ENCODE results near the gene LIN7B.

DNA sequence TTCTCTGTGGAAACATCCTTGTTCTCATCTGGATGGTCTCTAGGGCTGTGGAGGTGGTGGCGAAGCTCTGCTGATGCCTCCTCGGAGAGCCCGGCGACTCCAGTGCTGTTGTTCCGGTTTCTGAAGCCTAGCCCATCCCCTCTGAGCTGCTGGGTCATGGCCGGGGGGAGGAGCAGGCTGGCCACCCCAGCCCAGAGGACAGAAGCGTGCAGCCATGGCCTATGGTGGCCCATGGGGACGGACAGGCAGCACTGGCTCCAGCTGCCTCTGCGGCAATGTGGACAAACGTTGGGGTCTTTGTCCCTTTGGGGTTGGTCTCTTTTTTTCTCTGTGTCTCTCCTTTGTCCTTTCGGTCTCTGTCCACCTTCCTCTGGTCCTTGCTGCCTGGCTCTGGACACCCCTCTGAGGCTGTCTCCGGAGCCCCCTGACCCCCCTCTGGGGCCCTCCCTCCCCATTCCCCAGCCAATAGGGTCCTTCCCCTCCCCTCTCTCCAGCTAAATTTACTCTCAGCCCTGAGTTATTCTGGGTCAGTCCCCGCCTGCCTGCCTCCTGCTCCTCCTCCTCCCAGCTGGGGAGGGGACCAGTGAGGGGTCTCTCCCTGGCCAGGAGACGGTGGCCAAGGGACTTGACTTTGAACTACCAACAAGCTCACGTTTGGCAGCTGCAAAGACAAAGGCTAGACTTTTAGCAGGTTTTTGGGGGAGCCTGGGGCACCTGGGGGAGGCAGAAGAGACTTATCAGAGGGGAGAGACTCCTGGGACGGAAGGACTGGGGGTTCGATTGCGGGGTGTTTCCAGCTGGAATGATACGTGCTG, 41.0 kb downstream of the LIN7B start, which contains the start of gene HRC:
- TF ChIP-seq, protein P1, sequence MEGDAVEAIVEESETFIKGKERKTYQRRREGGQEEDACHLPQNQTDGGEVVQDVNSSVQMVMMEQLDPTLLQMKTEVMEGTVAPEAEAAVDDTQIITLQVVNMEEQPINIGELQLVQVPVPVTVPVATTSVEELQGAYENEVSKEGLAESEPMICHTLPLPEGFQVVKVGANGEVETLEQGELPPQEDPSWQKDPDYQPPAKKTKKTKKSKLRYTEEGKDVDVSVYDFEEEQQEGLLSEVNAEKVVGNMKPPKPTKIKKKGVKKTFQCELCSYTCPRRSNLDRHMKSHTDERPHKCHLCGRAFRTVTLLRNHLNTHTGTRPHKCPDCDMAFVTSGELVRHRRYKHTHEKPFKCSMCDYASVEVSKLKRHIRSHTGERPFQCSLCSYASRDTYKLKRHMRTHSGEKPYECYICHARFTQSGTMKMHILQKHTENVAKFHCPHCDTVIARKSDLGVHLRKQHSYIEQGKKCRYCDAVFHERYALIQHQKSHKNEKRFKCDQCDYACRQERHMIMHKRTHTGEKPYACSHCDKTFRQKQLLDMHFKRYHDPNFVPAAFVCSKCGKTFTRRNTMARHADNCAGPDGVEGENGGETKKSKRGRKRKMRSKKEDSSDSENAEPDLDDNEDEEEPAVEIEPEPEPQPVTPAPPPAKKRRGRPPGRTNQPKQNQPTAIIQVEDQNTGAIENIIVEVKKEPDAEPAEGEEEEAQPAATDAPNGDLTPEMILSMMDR (tag by site-specific recombination; IDR thresholded peaks at IDR 0.05) = no peak
- TF ChIP-seq BCL11A (tag by site-specific recombination; IDR thresholded peaks at IDR 0.05; ENCODE audit: low read depth) (no peak), ZNF37A (tag by site-specific recombination; IDR thresholded peaks at IDR 0.05) (no peak), ZNF549 (tag by site-specific recombination; IDR thresholded peaks at IDR 0.05) (no peak), MYNN (tag by site-specific recombination; IDR thresholded peaks at IDR 0.05; ENCODE audit: borderline replicate concordance) (no peak), ZNF416 (tag by site-specific recombination; IDR thresholded peaks at IDR 0.05) (no peak), ZNF558 (tag by site-specific recombination; IDR thresholded peaks at IDR 0.05) (no peak), ZBTB1 (tag by site-specific recombination; IDR thresholded peaks at IDR 0.05) (no peak), SP2 (tag by site-specific recombination; IDR thresholded peaks at IDR 0.05) (no peak), ZBTB17 (tag by site-specific recombination; IDR thresholded peaks at IDR 0.05) (no peak), ZNF274 (IDR thresholded peaks at IDR 0.05; ENCODE audit: low read length) (no peak), ZNF274 (tag by site-specific recombination; IDR thresholded peaks at IDR 0.05; ENCODE audit: borderline replicate concordance) (no peak)
- TF ChIP-seq, protein P2, sequence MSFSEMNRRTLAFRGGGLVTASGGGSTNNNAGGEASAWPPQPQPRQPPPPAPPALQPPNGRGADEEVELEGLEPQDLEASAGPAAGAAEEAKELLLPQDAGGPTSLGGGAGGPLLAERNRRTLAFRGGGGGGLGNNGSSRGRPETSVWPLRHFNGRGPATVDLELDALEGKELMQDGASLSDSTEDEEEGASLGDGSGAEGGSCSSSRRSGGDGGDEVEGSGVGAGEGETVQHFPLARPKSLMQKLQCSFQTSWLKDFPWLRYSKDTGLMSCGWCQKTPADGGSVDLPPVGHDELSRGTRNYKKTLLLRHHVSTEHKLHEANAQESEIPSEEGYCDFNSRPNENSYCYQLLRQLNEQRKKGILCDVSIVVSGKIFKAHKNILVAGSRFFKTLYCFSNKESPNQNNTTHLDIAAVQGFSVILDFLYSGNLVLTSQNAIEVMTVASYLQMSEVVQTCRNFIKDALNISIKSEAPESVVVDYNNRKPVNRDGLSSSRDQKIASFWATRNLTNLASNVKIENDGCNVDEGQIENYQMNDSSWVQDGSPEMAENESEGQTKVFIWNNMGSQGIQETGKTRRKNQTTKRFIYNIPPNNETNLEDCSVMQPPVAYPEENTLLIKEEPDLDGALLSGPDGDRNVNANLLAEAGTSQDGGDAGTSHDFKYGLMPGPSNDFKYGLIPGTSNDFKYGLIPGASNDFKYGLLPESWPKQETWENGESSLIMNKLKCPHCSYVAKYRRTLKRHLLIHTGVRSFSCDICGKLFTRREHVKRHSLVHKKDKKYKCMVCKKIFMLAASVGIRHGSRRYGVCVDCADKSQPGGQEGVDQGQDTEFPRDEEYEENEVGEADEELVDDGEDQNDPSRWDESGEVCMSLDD (tag by site-specific recombination; IDR thresholded peaks at IDR 0.05) = no peak
- TF ChIP-seq, protein P3, sequence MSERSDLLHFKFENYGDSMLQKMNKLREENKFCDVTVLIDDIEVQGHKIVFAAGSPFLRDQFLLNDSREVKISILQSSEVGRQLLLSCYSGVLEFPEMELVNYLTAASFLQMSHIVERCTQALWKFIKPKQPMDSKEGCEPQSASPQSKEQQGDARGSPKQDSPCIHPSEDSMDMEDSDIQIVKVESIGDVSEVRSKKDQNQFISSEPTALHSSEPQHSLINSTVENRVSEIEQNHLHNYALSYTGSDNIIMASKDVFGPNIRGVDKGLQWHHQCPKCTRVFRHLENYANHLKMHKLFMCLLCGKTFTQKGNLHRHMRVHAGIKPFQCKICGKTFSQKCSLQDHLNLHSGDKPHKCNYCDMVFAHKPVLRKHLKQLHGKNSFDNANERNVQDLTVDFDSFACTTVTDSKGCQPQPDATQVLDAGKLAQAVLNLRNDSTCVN (tag by site-specific recombination; optimal IDR thresholded peaks at IDR 0.05) = no peak

Data from HEK293 (cell line).